Glutamatergic neuron (in vitro differentiated cells): ENCODE results near the gene PACRG. TPM values are rescaled to one million over a fixed set of nuclear protein-coding genes. Genes with fewer than 3 reads are reported as not detected.
A peak's percentile ranks its signal among the peaks of the same experiment; 100 is the strongest.

Experiments
- DNase-seq: peaks from one replicate; pipeline ENCODE4 v3.0.0; 2022
- H3K27ac Mint-ChIP-seq: one replicate; pipeline ENCODE4 v1.8.0; 2020; ENCODE audit warnings: mild to moderate bottlenecking, mixed read lengths, inconsistent platforms; ENCODE audit not compliant: unreplicated experiment
- H3K27me3 Mint-ChIP-seq: one replicate; pipeline ENCODE4 v1.8.0; 2020; ENCODE audit warnings: mild to moderate bottlenecking, moderate library complexity, mixed read lengths, inconsistent platforms; ENCODE audit not compliant: unreplicated experiment
- H3K36me3 Mint-ChIP-seq: one replicate; pipeline ENCODE4 v1.8.0; 2020; ENCODE audit warnings: mild to moderate bottlenecking, mixed read lengths, inconsistent platforms; ENCODE audit not compliant: unreplicated experiment
- H3K4me1 Mint-ChIP-seq: one replicate; pipeline ENCODE4 v1.8.0; 2020; ENCODE audit warnings: mild to moderate bottlenecking, low read depth, mixed read lengths, inconsistent platforms; ENCODE audit not compliant: unreplicated experiment
- H3K4me3 Mint-ChIP-seq: one replicate; pipeline ENCODE4 v1.8.0; 2020; ENCODE audit warnings: mild to moderate bottlenecking, mixed read lengths, inconsistent platforms; ENCODE audit not compliant: unreplicated experiment
- H3K9me3 Mint-ChIP-seq: one replicate; pipeline ENCODE4 v1.8.0; 2020; ENCODE audit warnings: mild to moderate bottlenecking, moderate library complexity, mixed read lengths, inconsistent platforms; ENCODE audit not compliant: unreplicated experiment
- total RNA-seq: library from RNA; stranded (reverse); fragmentation: NEBNext Ultra II Directional; extraction: Animal tissue kit (Norgen Biotek cat#: 25700); gene quantifications from one replicate; pipeline ENCODE4 v1.2.1, GENCODE V29; 2021; ENCODE audit not compliant: unreplicated experiment
- TF ChIP-seq, protein P1 (sequence below): fragments of 200-600 bp; sonication (generic); IDR thresholded peaks from one replicate; pipeline ENCODE4 v1.5.0; 2021; ENCODE audit not compliant: partially characterized antibody, unreplicated experiment

PACRG gene
- total RNA-seq, 1 donor from 2014 or later: not detected

DNA sequence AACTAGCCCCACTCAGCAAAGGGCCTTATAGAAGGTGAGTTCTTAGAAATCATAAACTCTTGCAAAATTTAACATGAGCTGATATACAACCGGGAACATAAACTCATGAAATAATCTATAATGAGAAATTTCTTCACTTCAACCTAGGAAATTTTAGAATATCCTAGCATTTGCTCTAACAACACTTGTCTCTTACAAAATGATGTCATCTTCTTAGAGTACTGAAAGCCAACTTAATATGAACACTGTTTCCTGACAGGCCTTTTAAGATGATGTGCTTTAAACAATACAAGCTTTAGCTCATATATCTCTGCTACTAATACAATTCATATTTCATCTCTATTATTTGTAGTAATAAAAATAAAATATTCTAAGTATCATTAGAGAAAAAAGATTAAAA is 932 bp downstream of the PACRG start:
- H3K4me1 Mint-ChIP-seq: no peaks in the 10 kb centered on the region
- H3K27ac Mint-ChIP-seq: no peak overlapping the region
- H3K27me3 Mint-ChIP-seq: no peaks in the 10 kb centered on the region
- DNase-seq: no peak
- TF ChIP-seq, protein P1, sequence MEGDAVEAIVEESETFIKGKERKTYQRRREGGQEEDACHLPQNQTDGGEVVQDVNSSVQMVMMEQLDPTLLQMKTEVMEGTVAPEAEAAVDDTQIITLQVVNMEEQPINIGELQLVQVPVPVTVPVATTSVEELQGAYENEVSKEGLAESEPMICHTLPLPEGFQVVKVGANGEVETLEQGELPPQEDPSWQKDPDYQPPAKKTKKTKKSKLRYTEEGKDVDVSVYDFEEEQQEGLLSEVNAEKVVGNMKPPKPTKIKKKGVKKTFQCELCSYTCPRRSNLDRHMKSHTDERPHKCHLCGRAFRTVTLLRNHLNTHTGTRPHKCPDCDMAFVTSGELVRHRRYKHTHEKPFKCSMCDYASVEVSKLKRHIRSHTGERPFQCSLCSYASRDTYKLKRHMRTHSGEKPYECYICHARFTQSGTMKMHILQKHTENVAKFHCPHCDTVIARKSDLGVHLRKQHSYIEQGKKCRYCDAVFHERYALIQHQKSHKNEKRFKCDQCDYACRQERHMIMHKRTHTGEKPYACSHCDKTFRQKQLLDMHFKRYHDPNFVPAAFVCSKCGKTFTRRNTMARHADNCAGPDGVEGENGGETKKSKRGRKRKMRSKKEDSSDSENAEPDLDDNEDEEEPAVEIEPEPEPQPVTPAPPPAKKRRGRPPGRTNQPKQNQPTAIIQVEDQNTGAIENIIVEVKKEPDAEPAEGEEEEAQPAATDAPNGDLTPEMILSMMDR: no peak
- no peaks in the 10 kb centered on the region for H3K36me3 Mint-ChIP-seq
- peaks cover 2% of the 10 kb centered on the region for H3K9me3 Mint-ChIP-seq
- H3K4me3 Mint-ChIP-seq: peak overlapping the region; percentile 20

GRCh38 chr6:162730502-162730901 is 2.7 kb downstream of the PACRG start:
- TF ChIP-seq, protein P1: no peak
- Mint-ChIP-seq H3K27me3 (no peaks in the 10 kb centered on the region), H3K27ac (no peak overlapping the region), H3K36me3 (no peaks in the 10 kb centered on the region), H3K9me3 (peaks cover 2% of the 10 kb centered on the region), H3K4me1 (no peaks in the 10 kb centered on the region), H3K4me3 (no peak overlapping the region)
- no peak for DNase-seq

DNA sequence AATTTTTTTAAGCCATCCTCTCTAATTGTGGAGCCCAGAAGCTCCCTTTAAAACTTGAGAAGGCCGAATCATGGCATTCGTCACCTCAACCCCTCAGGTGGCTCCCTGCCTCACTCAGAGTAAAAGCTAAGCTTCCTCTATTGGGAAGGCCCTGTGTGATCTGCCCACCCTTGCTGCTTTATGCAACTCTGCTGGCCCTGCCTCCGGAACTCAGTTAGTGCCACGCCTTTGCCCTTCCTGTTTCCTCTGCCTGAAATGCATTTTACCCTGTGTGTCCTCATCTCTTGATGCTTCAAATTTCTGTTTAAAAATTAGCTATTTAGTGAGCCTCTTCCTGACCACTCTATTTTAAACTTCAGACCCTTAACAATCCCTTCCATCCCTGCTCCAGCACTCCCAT is 5.7 kb downstream of the PACRG start:
- TF ChIP-seq, protein P1: no peak
- H3K9me3 Mint-ChIP-seq: peaks cover 3% of the 10 kb centered on the region
- H3K27me3 Mint-ChIP-seq: no peaks in the 10 kb centered on the region
- no peaks in the 10 kb centered on the region for H3K36me3 Mint-ChIP-seq
- no peak for DNase-seq
- H3K27ac Mint-ChIP-seq: no peak overlapping the region
- peaks cover 3% of the 10 kb centered on the region for H3K4me1 Mint-ChIP-seq
- no peak overlapping the region for H3K4me3 Mint-ChIP-seq

DNA sequence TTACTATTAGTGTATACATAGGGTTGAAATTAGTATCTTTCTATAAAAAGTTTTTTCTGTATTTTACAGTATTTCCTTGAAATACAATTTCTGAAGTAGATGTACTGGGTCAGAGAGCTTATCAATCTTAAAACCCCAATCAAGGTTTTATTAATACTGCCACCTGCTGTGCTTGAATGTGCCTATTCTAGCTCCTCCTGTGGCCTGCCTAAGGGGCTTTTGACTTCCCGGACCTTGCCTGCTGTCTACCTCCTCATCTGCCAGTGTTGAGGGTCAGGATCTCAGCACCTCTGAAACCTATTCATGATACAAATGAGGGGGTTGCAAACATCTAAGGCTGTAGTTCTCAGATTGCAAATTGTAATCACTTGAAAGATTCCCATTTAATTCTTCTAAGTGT is 9.2 kb downstream of the PACRG start:
- DNase-seq: no peak
- Mint-ChIP-seq H3K36me3 (no peaks in the 10 kb centered on the region), H3K27ac (no peak overlapping the region), H3K4me1 (peaks cover 3% of the 10 kb centered on the region), H3K27me3 (no peaks in the 10 kb centered on the region), H3K9me3 (peaks cover 3% of the 10 kb centered on the region), H3K4me3 (no peak overlapping the region)
- TF ChIP-seq, protein P1: no peak

DNA sequence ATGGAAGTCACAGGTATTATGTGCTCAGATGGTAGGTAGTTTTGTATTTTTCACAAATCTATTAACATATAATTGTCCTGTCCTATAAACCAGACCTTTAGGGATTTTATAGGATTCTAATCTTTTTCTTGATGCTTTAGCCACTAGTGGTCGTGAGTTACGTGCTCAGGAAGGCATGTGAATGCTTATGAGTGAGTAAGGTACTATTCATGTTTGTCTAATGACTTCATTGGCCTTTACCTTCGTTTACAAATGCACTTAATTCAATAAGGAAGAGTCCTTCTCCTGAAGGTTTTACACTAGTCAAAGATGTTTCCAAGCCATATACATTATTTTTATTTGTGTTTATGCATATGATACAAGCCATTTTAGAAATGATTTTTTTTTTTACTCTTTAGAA is 23.0 kb downstream of the PACRG start:
- Mint-ChIP-seq H3K9me3 (peaks cover 2% of the 10 kb centered on the region), H3K36me3 (no peaks in the 10 kb centered on the region), H3K4me3 (no peak overlapping the region), H3K4me1 (peaks cover 3% of the 10 kb centered on the region), H3K27me3 (peaks cover 3% of the 10 kb centered on the region), H3K27ac (no peak overlapping the region)
- TF ChIP-seq, protein P1: no peak
- no peak for DNase-seq
